ENCODE results near the gene EVA1B.

The EVA1B gene

DNA sequence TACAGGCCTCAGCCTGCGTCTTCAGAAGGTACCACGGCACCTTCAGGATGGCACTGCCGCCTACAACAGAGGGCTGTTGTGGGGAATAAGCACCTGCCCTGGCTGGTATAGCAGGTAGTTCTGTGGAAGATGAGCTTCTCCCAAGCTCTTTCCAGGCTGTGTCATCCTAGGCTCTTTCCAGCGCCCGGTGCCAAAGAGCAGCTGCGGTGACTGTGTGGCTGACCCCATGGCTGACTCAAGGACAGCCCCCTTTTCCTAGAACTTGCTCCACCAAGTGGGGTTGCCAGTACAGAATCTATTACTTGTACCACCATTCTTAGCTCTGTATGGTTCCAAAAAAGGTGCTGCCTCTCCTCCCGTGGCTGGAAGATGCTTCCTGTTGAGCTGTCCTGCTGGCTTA, 21.9 kb upstream of the EVA1B start:
- no peak for DNase-seq

DNA sequence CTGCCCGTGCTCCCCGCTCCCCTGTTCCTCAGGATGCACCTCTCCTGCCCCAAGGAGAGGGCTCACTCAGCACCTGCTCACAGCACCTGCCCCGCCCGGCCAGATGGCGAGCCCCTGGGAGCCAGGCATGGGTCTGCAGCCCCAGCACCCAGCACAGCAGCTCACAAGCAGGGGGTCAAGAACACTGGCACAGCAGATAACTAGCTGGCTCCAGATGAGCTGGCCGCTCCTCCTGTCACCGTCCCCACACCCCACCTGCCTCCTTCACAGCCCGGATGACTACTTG, 20.9 kb upstream of the EVA1B start:
- no peak for DNase-seq

DNA sequence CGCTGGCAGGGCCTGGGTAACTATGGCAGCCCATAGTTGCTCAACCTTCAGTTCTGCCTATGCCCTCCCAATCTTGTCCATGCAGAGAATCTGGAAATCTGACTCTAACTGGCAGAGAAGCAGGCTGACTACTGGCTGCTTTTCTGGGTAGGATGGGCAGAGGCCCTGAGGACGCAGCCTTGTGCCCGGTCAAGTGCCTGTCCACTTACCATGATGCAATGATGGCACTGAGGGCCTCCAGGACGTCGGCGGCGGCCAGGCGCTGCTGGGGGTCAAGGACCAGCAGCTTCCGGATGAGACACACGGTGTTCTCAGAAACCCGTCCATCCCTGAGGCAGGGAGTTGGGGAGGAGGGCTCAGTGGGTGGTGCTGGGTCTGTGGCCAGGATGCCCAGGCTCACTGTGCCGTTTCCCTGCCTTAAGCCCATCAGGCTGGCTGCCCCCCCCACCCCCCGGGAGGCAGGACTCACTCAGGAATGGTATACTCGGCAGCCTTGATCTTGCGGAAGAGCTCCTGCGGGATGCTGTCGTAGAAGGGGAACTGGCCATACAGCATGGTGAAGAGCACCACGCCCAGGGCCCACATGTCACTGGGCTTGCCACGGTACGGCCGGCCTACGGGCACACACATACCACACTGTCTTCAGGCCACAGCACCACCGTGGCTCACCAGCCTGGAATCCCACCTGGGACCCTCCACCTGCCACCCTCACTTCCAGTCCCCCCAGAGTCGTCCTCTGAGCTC, 20.4 kb upstream of the EVA1B start:
- DNase-seq = no peak

DNA sequence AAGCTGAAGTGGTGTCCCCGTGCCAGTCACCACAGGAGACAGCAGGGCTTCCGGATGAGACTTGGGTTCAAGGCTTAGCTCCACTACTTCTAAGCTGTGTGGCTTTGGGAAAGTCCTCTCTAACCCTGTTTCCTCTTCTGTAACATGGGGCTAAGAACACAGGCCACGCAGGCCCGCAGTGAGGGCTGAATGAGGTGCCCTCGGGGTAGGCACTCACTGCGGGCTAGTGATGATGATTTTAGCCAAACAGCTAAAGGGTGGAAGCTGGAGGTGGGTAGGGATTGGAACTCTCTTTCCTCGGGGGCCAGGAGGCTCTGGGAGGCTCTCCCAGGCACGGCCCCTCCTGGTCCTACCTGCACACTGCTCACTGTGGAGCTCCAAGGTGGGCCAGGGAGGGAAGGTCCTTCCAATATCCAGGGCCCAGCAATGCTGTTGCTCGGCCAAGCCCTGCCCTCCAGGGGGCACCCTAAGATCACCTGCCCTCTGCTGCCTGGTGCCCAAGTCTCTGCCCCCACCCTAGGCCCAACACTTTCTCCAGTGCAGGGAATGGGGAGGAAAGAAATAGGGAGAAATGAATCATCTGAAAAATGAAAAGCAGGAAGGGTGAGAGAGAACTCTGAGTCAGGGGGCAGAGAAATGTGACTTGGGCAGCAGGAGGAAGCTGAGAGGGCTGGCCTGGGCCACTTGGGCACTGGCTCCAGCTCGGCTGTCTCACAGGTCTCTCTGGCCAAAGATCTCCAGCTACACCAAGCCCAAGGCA, 19.2 kb upstream of the EVA1B start:
- DNase-seq = peak; percentile 31

DNA sequence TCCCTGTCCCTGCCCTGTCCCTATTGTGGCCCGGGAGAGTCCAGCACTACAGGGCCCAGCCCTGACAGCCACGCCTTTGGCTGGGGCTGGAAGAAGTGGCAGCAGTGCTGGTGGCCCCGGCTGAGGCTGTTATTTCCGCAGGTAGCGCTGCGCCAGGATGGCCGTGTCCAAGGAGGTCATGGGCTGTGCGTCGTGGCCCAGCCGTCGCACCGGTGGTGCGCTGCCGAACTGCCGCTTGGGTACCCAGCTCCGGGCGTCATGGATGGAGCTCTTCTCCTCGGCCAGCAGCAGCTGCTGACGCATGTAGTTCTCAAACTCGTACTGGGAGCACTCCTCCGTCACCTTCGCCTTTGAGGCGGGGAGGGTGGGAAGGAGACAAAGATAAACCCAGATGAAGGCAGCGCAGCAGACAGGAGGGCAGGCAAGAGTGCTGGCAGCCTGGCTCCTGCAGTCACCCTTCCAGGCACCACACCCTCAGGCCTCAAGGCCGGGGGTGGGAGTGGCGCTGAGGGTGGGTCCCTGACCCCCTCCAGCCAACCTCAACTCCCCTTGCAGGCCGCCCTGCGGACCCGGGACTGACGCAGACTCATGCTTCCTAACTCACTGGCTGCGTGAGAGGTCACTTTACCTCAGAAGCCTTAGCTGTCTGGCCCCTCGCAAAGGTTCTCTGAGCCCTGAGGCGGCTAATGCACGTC, 18.3 kb upstream of the EVA1B start:
- DNase-seq = no peak

DNA sequence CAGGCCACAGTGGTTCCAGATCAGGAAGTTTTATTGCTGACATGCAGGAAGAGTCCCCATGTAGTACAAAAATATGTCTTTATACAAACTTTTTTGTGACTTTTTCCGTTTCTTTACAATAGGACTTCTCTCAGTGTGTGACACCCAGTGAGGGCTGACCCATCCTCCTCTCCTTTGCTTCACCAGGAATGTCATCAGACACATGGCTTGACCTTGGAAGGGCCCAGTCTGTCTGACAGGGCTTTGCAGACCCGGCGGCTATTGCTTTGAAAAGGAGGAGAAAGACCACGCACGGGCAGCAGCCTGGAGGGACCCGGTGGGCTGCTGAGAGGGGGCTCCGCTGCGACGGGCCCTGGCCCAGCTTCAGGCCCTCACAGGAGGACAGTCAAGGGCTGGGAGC, 16.2 kb upstream of the EVA1B start:
- DNase-seq = no peak

DNA sequence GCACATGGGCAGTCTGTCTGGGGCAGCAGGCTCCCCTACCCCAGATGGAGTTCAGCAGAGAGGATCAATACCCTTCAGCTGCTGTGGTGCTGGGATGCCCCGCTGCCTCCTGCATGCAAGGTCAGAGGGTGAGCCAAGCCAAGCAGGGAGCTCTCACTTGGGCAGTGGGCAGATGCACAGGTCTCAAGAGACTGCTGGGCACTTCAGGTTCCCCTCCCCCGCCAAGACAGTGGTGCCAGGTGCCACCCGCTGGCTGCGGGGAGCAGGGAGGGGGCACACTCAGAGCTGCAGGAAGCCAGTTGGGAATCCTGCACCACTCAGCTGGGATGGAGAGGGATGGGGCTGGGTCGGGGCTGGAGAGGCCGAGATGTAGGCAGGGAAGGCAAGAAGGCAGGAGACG, 15.8 kb upstream of the EVA1B start:
- no peak for DNase-seq

DNA sequence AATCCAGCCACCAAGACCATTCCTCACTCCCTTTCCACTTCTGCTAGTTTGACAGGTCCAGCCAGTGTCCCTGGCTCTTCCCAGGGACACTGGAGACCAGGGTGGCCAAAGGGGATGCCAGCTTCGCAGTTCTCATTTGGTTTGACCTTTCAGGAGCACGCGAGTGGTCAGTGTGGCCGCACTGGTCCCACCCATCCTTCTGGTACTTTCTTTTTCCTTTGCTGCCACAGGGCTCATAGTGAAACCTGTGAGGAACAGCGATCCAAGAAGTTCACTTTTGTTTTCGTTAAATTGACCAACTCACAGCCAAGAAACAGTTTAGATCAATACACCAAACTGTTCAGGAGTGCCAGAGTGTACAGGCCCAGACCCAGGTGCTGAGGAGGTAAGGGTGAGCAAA, 14.4 kb upstream of the EVA1B start:
- no peak for DNase-seq

DNA sequence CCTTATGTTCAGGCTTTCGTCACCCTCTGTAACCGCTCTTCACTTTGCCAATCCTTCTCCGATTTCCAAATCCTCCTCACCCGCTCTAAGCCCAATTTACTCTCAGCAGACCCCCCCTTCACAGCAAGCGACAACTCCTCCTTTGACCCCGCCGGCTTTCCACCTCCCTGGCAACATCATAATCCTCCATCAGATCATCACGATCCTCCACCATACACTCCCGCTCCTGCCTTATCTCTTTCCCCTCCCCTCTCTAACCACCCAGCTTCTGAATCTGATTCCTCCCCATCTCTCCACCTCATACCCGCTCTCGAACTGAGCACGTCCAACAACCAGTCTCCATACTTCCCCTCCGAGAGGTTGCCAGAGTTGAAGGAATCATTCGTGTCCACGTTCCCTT, 7.5 kb upstream of the EVA1B start:
- no peak for DNase-seq

DNA sequence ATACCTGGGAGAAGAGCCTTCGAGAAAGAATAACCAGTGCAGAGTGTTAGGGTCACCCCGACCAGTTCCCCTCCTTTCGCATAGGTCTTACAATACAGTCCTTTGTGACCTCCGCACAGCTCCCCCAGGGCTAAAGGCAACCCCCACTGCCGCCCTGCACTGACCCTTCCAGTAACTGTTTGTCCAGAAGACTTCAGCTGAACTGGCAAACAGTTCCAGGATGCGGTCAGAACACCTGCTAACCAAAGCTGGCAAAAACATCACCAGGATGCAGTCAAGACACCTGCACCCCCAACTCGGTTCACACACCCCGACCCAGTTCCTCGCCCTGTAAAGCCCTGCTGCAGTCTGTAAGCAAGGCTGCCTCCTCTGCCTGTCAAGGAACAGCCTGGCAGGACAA, 6.4 kb upstream of the EVA1B start:
- DNase-seq = no peak

DNA sequence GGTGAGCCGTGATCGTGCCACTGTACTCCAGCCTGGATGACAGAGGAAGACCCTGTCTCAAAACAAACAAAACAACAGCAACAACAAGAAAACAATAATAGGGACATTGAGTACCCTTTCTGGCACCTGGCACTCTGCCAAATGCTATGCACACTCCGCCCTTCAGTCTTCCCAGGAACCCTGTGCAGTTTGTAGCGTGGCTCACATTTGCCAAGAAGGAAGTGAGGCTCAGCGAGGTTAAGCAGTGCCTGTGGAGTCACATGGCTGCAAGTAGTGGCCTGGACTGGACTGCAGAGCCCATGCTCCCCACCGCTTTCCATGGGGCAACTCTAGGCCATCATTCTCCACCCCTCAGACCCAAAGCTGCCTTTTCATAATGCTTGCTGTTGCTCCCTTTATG, 5.3 kb upstream of the EVA1B start:
- no peak for DNase-seq

DNA sequence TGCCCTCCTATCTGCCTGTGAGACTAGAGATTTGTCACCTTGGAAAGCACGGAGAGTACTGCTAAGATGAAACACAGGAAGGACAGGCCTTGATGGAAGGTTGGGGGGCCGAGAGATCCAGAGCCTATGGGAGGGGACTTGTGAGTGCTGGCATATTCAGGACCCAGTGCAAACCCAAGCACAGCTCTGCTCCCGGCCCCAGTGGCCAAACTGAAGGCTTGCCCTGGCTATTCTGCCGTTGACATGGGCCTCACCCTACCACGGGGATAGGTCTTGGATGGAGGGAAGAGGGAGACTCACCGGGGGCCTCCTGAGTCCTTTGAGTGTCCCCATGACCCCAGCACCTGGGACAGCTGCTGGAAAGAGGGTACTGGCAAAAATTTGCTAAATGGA, 4.6 kb upstream of the EVA1B start:
- DNase-seq = no peak

DNA sequence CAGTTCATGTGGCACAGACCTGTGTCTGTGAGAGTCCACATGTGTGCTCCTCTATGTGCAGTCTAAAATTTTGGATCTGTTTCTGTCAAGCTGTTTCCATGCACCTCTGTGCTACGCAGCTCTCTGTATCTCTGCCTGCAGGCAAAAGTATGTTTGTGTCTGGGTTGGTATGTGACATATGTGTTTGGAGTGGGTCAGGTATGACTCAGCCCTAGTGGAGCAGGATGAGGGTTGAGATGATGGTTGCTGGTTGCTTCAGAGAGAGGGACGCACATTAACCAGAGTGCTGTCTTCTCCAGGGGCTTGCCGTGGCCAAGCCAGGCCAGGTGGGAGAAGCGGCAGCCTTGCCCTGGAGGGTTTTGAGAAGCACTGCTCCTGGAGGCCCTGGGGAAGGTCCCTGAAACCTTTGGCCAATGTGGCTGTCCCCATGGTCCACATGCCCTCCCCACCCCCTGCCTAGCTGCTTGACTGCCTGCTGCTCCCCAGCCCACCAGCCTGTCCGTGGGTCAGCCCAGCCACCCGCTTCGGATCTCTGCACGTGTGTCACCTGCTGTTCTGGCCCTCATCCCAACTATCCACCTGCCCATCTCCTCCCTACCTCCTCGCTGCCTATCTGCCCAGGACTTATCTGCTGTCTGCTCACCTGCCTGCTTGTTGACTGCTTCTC, 4.1 kb upstream of the EVA1B start:
- no peak for DNase-seq

DNA sequence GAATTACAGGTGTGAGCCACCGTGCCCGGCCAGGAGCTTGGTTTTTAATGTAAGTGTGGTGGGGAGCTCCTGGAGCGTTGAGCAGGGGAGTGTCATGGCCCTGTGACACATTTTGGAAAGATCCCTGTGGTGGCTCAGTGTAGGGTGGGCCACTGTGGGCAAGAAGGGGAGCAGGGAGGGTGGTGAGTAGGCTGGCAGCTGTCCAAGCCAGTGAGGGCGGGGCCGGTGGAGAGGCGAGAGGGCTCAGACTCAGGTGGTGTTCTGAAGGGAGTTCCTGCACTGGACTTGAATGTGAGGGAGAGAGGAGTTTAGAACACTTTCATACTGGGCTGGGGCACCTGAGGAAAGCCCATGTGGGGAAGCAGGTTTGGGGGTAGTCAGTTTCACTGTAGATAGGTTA, 3.1 kb upstream of the EVA1B start:
- DNase-seq = no peak

DNA sequence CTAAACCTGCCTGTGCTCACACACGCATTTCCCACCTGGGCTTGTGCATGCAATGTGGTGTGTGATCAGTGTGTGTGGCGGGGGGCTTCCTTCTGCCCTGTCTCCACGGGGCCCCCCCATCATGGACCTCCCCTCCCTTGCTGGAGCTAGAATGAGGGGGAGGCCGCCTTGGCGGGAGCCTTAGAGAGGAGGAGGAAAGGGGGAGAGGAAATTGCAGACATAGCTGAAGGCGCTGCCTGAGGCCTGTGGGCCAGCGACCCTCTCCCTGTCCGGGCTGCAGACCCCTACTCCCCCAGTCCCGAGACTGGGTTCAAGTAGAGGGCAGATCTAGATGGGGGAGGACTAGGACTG, 883 bp upstream of the EVA1B start:
- no peak for DNase-seq

DNA sequence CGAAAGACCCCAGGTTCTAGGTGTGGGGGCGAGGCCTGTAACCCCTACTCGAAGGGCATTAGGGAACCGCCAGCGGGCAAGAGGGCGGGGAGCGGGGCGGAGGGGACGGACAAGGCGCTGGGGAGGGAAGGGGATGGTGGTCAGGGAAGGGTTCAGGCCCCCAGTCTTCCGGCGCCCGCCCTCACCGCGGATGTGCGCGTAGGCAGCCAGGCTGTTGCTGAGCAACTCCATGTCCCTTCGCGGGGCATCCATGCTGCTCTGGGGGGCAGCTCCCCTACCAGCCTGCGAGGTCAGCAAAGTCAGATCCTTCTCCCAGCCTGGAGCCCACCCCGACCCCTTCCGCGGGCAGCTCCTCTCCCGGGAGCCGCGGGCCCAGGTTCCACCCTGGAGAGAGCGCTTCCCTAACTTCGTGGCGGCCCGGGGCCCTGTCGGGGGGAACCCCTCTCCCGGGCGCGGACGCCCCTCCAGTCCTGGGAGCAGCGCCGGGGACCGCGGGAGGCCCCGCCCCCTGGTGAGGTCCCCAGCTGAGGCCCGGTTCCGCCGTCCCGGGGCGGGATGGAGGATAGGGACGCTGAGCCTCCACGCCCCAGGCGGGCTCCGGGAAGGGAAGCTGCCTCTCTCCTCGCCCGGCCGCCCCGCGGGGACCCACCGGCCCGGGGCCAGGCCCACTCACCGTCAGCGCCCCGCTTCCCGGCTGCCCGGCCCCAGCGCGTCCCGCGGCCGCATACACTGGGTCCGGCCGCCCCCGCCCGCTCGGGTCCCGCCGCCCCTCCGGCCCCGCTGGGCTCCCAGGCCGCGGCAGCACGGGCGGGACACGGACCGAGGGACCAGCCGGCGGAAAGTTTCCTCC, 434 bp downstream of the EVA1B start:
- DNase-seq = no peak

DNA sequence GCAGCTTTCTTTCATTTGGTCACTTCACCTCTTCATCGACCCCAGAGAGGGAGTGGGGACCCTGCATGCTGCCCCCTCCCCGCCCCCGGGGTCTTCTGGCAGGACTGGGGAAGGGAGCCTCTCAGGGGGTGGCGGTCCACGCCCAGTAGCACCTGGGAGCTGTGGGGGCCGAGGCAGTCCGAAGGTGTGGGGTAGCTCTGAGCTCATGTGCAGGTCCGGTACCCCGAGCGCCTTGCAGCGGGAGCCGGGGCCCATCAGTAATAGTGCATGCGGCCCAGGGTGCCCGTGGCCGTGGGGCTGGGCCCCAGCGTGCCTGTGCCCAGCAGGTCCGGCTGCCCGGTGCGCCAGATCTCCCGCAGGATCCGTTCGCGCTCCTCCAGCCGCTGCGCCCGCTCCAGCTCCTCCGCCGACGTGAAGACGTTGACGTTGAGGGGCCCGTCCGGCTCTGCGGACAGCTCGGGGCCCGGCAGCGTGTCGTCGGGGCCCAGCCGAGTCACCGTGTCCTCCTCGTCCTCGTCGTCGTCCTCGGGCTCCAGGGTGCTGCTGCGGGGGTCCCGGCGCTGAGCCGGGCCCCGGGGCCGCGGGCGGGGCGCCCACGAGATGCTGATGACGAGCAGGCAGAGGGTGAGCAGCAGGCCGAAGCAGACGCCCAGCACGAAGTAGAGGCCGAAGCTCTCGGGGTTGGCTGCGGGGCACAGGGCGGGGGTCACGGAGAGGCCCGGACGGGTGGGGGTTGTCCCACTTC, 1.2 kb downstream of the EVA1B start:
- DNase-seq = no peak

DNA sequence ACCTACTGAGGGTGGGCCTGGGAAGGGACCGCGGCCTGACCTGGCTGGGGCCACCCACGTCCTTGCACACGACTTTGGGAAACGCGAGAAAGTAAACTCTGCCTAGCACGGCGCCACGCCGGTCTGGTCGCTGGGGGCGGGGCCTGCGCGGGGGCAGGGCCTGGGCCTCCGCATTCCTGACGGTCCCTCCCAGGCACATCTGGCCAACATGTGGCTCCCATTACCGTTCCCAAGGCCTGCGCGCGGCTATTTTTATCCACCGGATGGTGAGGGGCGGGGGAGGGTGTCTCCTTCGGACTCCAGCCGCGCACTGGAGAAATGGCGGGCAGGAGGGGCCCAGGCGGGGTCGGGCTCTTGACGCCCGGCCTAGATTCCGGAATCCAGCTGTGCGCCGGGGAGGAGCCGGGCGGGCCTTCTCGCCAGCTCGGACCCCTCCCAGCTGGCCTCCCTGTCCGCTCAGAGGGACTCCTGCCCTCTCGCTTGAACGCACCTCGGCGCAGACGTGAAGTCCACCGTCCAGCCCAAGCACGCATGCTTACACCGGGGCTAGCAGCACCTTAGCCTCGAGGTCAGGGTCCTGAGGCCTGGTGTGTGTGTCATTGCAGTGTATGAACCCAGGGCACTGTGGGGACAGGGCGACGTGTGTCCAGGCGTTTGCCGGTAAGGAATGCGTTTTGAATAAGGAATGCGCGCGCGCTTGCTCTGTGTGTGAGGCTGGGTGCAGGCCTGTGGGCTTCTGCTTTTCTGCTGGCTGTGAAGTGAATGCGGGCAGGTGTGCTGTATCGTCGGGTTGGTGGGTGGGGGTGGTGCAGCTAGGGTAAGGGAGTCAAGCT, 2.1 kb downstream of the EVA1B start:
- no peak for DNase-seq

DNA sequence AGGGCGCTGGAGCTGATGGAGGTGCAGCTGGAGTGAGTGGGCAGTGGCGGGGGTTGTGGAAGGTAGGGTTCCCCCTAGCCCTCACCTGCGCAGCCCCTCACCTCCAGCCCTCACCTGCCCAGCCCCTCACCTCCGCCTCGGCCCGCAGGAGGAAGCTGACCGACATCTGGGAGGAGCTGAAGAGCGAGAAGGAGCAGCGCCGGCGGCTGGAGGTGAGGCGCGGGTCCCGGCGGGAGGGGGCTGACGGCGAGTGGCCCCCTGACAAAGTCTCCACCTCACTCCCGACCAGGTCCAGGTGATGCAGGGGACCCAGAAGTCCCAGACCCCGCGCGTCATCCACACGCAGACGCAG, 2.7 kb downstream of the EVA1B start:
- no peak for DNase-seq

DNA sequence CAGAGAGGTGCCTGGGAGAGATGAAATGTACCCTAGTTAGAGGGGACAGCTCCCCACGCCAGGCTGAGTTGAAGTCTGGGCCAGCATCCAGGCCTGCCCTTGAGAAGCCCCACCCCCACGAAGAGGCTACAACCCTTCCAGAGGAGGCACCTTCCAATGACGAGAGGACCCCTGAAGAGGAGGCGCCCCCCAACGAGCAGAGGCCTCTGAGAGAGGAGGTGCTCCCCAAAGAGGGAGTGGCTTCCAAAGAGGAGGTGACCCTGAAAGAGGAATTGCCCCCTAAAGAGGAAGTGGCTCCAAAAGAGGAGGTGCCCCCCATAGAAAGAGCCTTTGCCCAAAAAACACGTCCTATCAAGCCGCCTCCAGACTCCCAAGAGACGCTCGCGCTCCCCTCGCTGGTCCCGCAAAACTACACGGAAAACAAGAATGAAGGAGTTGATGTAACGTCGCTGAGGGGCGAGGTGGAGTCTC, 3.1 kb downstream of the EVA1B start:
- no peak for DNase-seq

DNA sequence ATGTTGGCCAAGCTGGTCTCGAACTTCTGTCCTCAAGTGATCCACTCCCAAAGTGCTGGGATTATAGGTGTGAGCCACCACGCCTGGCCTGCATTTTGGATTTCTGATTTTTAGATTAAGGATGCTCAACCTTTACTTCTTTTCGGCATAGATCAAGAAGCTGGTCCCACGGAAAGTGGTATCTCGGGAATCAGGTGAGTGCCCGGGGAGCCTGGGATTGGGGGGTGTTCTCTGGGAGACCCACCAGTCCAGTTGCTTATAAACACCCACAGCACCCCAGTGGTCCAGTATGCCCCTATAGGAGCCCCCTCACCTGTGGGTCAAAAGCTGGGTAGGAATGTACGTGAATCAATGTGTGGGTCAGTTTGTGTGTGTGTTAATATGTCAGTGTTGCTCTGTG, 14.0 kb downstream of the EVA1B start:
- DNase-seq = no peak
